Upper lobe of left lung (tissue), 4 donors: ENCODE results near the gene PYDC1.

Source experiments
- EP300 ChIP-seq, 4 donors: sonication (generic); formaldehyde crosslinking; IDR thresholded peaks; one replicate each; pipeline ENCODE4 v1.5.1; 2017; ENCODE audit warnings: antibody characterized with exemption in 4 of 4, control low read depth in 2 of 4
- POLR2A ChIP-seq, 4 donors: fragments of 450-650 bp; IDR thresholded peaks; one replicate each; pipeline ENCODE4 v1.5.1; 2016 to 2017; ENCODE audit warnings: antibody characterized with exemption in 4 of 4, mild to moderate bottlenecking in 2 of 4

DNA sequence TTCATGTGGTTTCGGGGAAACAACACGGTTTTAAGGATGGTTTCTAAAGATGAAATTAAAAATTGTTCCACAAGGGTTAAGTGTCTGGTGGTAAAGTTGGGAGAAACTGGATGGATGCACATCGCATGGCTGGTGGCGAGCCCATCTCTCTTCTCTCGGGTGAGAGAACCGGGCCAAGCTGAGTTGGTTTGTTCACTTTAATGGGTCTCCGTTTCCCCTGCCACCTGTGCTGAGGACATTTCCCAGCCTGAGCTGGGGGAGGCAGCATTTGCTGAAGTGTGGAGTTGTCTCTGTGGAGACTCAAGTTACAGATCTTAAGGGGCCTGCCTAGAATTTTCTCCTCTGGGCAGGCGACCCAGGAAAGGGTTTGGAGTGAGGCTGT, 29.1 kb downstream of the PYDC1 start:
- TF ChIP-seq POLR2A (IDR thresholded peaks at IDR 0.05) (no peak), EP300 (IDR thresholded peaks at IDR 0.05) (no peak)
